Adrenal gland (tissue), 5 donors: ENCODE results near the gene MGMT.

Source experiments
- POLR2A ChIP-seq, 2 donors: fragments of 450-650 bp; IDR thresholded peaks; one replicate each; pipeline ENCODE4 v1.6.1; 2017; ENCODE audit warnings: antibody characterized with exemption in 2 of 2, mild to moderate bottlenecking in 2 of 2, moderate library complexity in 1 of 2
- TF ChIP-seq, protein P1 (sequence below), 6 experiments: fragments of 450-650 bp in 4 of 6; fragments of 200-600 bp in 2 of 6; sonication (generic) in 1 of 6; IDR thresholded peaks; 1 replicate in 5 of 6; 2 replicates in 1 of 6; pipeline versions ENCODE4 v1.5.1 to v1.8.0; 2016 to 2021; ENCODE audit warnings: antibody characterized with exemption in 6 of 6, mild to moderate bottlenecking in 2 of 6, moderate library complexity in 1 of 6
- donor health status: DM: no; HTN: no; CAD: no.

- TF ChIP-seq, protein P1, sequence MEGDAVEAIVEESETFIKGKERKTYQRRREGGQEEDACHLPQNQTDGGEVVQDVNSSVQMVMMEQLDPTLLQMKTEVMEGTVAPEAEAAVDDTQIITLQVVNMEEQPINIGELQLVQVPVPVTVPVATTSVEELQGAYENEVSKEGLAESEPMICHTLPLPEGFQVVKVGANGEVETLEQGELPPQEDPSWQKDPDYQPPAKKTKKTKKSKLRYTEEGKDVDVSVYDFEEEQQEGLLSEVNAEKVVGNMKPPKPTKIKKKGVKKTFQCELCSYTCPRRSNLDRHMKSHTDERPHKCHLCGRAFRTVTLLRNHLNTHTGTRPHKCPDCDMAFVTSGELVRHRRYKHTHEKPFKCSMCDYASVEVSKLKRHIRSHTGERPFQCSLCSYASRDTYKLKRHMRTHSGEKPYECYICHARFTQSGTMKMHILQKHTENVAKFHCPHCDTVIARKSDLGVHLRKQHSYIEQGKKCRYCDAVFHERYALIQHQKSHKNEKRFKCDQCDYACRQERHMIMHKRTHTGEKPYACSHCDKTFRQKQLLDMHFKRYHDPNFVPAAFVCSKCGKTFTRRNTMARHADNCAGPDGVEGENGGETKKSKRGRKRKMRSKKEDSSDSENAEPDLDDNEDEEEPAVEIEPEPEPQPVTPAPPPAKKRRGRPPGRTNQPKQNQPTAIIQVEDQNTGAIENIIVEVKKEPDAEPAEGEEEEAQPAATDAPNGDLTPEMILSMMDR (IDR thresholded peaks at IDR 0.05): no peak
- no peak for TF ChIP-seq POLR2A (IDR thresholded peaks at IDR 0.05)
Measured at GRCh38 chr10:129581827-129582411, 114.9 kb downstream of the MGMT start.
